ENCODE measurements around the gene PCSK1.

GRCh38 chr5:96374653-96375052, 58.4 kb downstream of the PCSK1 start:
- TF ChIP-seq CTCF (IDR thresholded peaks at IDR 0.05) (no peak), POLR2A (IDR thresholded peaks at IDR 0.05) (no peak), EP300 (IDR thresholded peaks at IDR 0.05) (no peak), POLR2AphosphoS5 (IDR thresholded peaks at IDR 0.05) (no peak)

Data from sigmoid colon (tissue), 4 donors.